ENCODE results near the gene SNAP25.

Gene SNAP25

DNA sequence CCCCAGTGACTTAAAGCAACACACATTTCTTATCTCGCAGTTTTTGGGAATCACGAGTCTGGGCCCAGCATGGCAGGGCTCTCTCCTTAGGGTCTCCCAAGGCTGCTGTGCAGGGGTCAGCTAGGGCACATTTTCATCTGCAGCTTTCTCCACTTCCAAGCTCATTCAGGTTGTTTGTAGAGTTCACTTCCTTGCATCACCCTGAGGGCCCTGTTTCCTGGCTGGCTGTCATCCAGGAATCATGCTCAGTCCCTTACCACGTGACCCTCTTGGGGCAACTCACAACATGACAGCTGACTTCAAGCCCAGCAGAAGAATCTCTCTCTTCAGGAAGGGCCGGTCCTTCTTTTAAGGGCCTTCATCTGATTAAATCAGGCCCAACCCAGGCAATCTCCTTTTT is 21.3 kb downstream of the SNAP25 start:
- Histone ChIP-seq H3K4me1 (ENCODE audit: control insufficient read depth in 2 of 2, insufficient read depth in 2 of 2, low read length in 2 of 2) (no peaks in the 10 kb centered on the region), H3K9ac (ENCODE audit: low read depth in 1 of 2, low read length in 2 of 2) (no peak overlapping the region), H3K27me3 (ENCODE audit: control insufficient read depth in 2 of 2, insufficient read depth in 2 of 2, low read length in 2 of 2) (no peaks in the 10 kb centered on the region), H3K9me3 (ENCODE audit: control insufficient read depth in 2 of 2, low read length in 2 of 2) (no peaks in the 10 kb centered on the region), H3K36me3 (ENCODE audit: control insufficient read depth in 2 of 2, insufficient read depth in 2 of 2, low read length in 2 of 2) (no peaks in the 10 kb centered on the region), H3K4me3 (ENCODE audit: low read length in 2 of 2) (no peak overlapping the region), H3K27ac (ENCODE audit: low read depth in 2 of 2, low read length in 2 of 2) (no peak overlapping the region)

DNA sequence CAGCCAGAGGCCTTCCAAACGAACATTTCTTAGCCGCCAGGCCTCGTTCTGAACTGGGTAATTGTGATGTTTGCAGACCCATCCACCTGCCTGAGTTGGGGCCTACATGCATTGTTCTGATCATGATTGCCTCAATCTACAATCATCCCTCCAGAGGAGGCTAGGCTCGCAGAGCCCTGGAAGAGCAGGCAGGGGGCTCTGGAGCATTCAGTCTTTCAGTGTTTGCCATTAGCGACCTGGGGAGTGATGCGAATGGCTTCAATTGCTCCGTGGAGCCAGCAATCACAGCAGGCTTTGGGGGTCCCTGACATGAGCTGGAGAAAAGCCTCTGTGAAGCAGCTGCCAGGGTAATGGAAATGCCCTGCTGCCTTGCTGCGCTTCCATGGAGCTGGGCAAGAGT is 22.0 kb downstream of the SNAP25 start:
- Histone ChIP-seq H3K9ac (ENCODE audit: low read depth in 1 of 2, low read length in 2 of 2) (no peak overlapping the region), H3K27ac (ENCODE audit: low read depth in 2 of 2, low read length in 2 of 2) (no peak overlapping the region), H3K4me1 (ENCODE audit: control insufficient read depth in 2 of 2, insufficient read depth in 2 of 2, low read length in 2 of 2) (no peaks in the 10 kb centered on the region), H3K9me3 (ENCODE audit: control insufficient read depth in 2 of 2, low read length in 2 of 2) (no peaks in the 10 kb centered on the region), H3K4me3 (ENCODE audit: low read length in 2 of 2) (no peak overlapping the region), H3K27me3 (ENCODE audit: control insufficient read depth in 2 of 2, insufficient read depth in 2 of 2, low read length in 2 of 2) (no peaks in the 10 kb centered on the region), H3K36me3 (ENCODE audit: control insufficient read depth in 2 of 2, insufficient read depth in 2 of 2, low read length in 2 of 2) (no peaks in the 10 kb centered on the region)

DNA sequence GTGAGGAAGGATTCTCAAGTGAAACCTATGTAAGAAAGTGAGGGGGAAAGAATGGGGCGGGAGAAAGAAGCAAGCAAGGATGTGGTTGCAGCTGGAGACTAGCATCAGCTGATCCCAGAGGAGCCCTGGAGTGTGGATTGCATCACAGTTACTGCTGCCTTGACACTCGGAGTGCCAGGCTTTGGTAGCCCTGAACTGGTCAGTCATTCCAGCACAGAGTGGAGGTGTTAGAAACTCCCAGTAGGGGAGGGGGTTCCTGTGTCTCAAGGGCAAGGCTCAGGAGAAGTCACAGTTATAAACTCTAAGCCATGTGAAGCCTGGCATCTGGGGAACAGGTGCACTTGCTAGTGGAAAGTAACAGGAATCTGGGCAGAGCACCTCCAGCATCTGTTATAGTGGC is 23.5 kb downstream of the SNAP25 start:
- Histone ChIP-seq H3K27me3 (ENCODE audit: control insufficient read depth in 2 of 2, insufficient read depth in 2 of 2, low read length in 2 of 2) (no peaks in the 10 kb centered on the region), H3K4me3 (ENCODE audit: low read length in 2 of 2) (no peak overlapping the region), H3K27ac (ENCODE audit: low read depth in 2 of 2, low read length in 2 of 2) (no peak overlapping the region)

DNA sequence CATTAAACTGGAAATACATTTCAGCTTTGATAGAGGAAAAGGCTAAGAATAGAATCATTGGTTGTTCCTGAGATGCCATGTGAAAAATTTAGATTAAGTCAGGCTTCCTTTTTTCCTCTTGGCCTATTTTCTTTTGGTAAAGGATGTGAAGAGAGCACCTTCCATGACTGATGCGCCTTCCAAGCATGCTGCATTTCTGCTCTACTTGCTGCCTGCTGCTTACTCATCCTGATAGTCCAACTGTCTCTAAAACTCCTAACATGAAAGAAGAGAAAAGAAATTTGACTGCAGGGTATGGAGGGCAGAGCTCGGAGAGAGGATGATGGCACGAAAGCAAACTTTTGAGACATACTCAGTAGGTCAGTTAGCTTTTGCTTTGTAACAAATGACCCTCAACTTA is 28.8 kb downstream of the SNAP25 start:
- no peak overlapping the region for H3K4me3 ChIP-seq (ENCODE audit: low read length in 2 of 2)
- no peaks in the 10 kb centered on the region for H3K36me3 ChIP-seq (ENCODE audit: control insufficient read depth in 2 of 2, insufficient read depth in 2 of 2, low read length in 2 of 2)
- H3K9ac ChIP-seq (ENCODE audit: low read depth in 1 of 2, low read length in 2 of 2) = no peak overlapping the region
- H3K9me3 ChIP-seq (ENCODE audit: control insufficient read depth in 2 of 2, low read length in 2 of 2) = no peaks in the 10 kb centered on the region
- no peak overlapping the region for H3K27ac ChIP-seq (ENCODE audit: low read depth in 2 of 2, low read length in 2 of 2)
- no peaks in the 10 kb centered on the region for H3K27me3 ChIP-seq (ENCODE audit: control insufficient read depth in 2 of 2, insufficient read depth in 2 of 2, low read length in 2 of 2)
- H3K4me1 ChIP-seq (ENCODE audit: control insufficient read depth in 2 of 2, insufficient read depth in 2 of 2, low read length in 2 of 2) = peaks cover 0 to 4% of the 10 kb centered on the region in 2 donors

More for the DNA sequence above, 23.5 kb downstream of the SNAP25 start:
- H3K4me1 ChIP-seq (ENCODE audit: control insufficient read depth in 2 of 2, insufficient read depth in 2 of 2, low read length in 2 of 2) = no peaks in the 10 kb centered on the region
- H3K9me3 ChIP-seq (ENCODE audit: control insufficient read depth in 2 of 2, low read length in 2 of 2) = no peaks in the 10 kb centered on the region
- H3K36me3 ChIP-seq (ENCODE audit: control insufficient read depth in 2 of 2, insufficient read depth in 2 of 2, low read length in 2 of 2) = no peaks in the 10 kb centered on the region
- no peak overlapping the region for H3K9ac ChIP-seq (ENCODE audit: low read depth in 1 of 2, low read length in 2 of 2)

DNA sequence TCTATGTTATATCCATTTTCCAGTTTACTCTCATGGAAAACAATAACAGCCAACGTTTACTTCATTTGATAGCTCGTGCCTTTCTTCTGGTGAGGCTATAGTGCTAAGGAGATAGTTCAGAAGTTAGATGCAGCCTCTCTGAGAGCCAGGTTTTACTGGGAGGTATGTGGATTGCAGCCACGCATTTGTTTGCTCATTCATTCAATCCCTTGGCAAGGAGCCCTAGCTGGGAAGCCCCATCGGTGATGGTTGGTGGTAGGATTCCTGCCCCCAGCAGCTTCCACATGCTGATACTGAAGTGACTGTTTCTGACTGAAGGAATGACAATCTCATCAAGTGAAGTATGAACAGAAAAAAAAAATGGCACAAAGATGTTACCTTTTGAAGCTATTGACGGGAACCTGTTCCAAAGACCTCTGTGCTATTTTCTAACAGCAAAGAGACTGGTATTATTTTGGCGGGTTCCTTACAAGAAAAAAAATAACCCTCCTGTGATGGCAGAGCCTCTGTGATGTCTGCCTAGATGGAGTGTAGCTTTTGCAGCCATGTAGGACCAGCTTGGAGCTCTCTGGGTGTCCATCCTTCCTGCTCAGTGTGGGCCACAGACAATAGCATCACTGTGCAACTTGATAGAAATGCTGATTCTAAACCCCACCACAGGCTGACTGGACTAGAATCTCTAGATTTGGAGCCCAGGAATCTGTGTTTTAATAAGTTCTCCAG is 30.6 kb downstream of the SNAP25 start:
- no peaks in the 10 kb centered on the region for H3K9me3 ChIP-seq (ENCODE audit: control insufficient read depth in 2 of 2, low read length in 2 of 2)
- no peak overlapping the region for H3K4me3 ChIP-seq (ENCODE audit: low read length in 2 of 2)
- H3K27me3 ChIP-seq (ENCODE audit: control insufficient read depth in 2 of 2, insufficient read depth in 2 of 2, low read length in 2 of 2) = no peaks in the 10 kb centered on the region
- H3K4me1 ChIP-seq (ENCODE audit: control insufficient read depth in 2 of 2, insufficient read depth in 2 of 2, low read length in 2 of 2) = peaks cover 0 to 4% of the 10 kb centered on the region in 2 donors
- no peaks in the 10 kb centered on the region for H3K36me3 ChIP-seq (ENCODE audit: control insufficient read depth in 2 of 2, insufficient read depth in 2 of 2, low read length in 2 of 2)
- no peak overlapping the region for H3K27ac ChIP-seq (ENCODE audit: low read depth in 2 of 2, low read length in 2 of 2)
- no peak overlapping the region for H3K9ac ChIP-seq (ENCODE audit: low read depth in 1 of 2, low read length in 2 of 2)

DNA sequence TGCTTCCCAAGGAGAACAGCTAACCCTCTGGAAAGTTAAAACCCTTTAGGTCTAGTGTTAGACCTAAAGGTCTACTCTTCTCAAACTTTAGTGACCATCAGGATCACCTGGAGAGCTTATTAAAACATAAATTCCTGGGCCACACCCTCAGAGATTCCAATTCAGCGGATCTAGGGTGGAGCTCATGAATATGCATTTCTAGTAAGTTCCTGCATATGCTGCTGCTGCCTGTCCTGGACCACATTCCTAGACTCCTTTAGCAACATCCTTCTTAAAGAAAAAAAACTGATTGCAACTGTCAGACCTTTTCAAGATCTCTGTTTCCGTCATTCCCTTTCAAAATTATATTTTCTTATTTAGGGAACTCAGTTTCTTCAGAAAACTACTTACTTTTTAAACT is 31.2 kb downstream of the SNAP25 start:
- Histone ChIP-seq H3K27me3 (ENCODE audit: control insufficient read depth in 2 of 2, insufficient read depth in 2 of 2, low read length in 2 of 2) (no peaks in the 10 kb centered on the region), H3K9ac (ENCODE audit: low read depth in 1 of 2, low read length in 2 of 2) (no peak overlapping the region), H3K9me3 (ENCODE audit: control insufficient read depth in 2 of 2, low read length in 2 of 2) (no peaks in the 10 kb centered on the region), H3K4me3 (ENCODE audit: low read length in 2 of 2) (no peak overlapping the region), H3K27ac (ENCODE audit: low read depth in 2 of 2, low read length in 2 of 2) (no peak overlapping the region), H3K4me1 (ENCODE audit: control insufficient read depth in 2 of 2, insufficient read depth in 2 of 2, low read length in 2 of 2) (peaks cover 0 to 4% of the 10 kb centered on the region in 2 donors), H3K36me3 (ENCODE audit: control insufficient read depth in 2 of 2, insufficient read depth in 2 of 2, low read length in 2 of 2) (no peaks in the 10 kb centered on the region)

DNA sequence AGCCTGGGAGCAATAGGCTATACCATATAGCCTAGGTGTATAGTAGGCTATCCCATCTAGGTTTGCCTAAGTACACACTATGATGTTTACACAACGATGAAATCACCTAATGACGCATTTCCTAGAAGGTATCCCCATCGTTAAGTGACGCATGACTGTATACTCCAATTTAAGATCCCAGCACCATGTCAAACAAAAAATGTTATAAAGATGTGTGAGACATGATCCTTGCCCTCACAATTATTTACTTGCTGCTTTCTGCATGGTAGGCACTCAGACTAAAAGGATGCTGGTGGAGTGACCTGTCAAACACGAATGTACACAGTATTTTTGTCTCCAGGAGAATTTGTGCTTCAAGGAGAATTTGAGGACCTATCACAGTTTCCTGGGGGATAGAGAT is 32.3 kb downstream of the SNAP25 start:
- H3K9me3 ChIP-seq (ENCODE audit: control insufficient read depth in 2 of 2, low read length in 2 of 2) = no peaks in the 10 kb centered on the region
- no peaks in the 10 kb centered on the region for H3K36me3 ChIP-seq (ENCODE audit: control insufficient read depth in 2 of 2, insufficient read depth in 2 of 2, low read length in 2 of 2)
- no peak overlapping the region for H3K27ac ChIP-seq (ENCODE audit: low read depth in 2 of 2, low read length in 2 of 2)
- H3K4me3 ChIP-seq (ENCODE audit: low read length in 2 of 2) = no peak overlapping the region
- peaks cover 0 to 4% of the 10 kb centered on the region in 2 donors for H3K4me1 ChIP-seq (ENCODE audit: control insufficient read depth in 2 of 2, insufficient read depth in 2 of 2, low read length in 2 of 2)
- H3K27me3 ChIP-seq (ENCODE audit: control insufficient read depth in 2 of 2, insufficient read depth in 2 of 2, low read length in 2 of 2) = no peaks in the 10 kb centered on the region
- no peak overlapping the region for H3K9ac ChIP-seq (ENCODE audit: low read depth in 1 of 2, low read length in 2 of 2)

DNA sequence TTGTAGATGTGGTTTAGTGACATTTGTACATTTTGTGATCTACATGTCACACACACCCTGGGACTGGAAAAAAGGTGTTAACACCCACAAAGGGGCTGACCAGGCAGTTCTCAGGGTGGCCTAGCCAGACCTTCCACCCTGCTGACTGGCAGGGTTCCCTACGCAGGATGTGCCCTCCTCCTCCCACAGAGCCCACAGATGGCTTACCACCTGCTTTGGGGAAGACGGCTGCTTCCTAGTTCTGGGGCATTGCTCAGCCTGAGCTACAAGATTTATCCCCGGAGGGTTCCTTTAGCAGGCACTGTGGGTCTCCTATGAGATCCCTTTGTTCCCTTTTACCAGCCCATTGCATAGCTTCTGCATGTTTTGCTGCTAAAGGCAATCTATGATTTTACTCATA is 35.1 kb downstream of the SNAP25 start:
- Histone ChIP-seq H3K27ac (ENCODE audit: low read depth in 2 of 2, low read length in 2 of 2) (no peak overlapping the region), H3K9ac (ENCODE audit: low read depth in 1 of 2, low read length in 2 of 2) (no peak overlapping the region), H3K4me3 (ENCODE audit: low read length in 2 of 2) (no peak overlapping the region), H3K9me3 (ENCODE audit: control insufficient read depth in 2 of 2, low read length in 2 of 2) (no peaks in the 10 kb centered on the region), H3K4me1 (ENCODE audit: control insufficient read depth in 2 of 2, insufficient read depth in 2 of 2, low read length in 2 of 2) (peaks cover 0 to 4% of the 10 kb centered on the region in 2 donors), H3K27me3 (ENCODE audit: control insufficient read depth in 2 of 2, insufficient read depth in 2 of 2, low read length in 2 of 2) (no peaks in the 10 kb centered on the region), H3K36me3 (ENCODE audit: control insufficient read depth in 2 of 2, insufficient read depth in 2 of 2, low read length in 2 of 2) (no peaks in the 10 kb centered on the region)

DNA sequence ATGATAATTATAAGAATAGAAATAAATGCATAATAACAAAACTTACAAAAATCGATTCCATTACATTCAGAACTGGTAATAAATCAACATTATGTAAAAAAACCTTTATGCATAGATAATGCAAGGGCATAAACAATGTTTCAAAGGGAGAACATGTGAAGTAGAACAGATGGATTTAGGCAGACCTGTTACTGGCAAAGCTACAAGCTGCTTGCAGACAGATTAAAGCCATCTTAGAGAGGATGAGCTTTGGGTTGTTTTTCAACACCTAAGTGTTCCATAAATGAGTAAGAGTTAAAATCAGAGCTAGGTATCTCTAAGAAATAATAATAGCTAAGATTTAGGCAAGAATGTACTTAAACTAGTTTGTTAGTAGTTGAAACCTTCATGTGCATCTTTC is 37.2 kb downstream of the SNAP25 start:
- Histone ChIP-seq H3K27ac (ENCODE audit: low read depth in 2 of 2, low read length in 2 of 2) (no peak overlapping the region), H3K27me3 (ENCODE audit: control insufficient read depth in 2 of 2, insufficient read depth in 2 of 2, low read length in 2 of 2) (no peaks in the 10 kb centered on the region), H3K4me1 (ENCODE audit: control insufficient read depth in 2 of 2, insufficient read depth in 2 of 2, low read length in 2 of 2) (peaks cover 0 to 4% of the 10 kb centered on the region in 2 donors), H3K4me3 (ENCODE audit: low read length in 2 of 2) (no peak overlapping the region), H3K9ac (ENCODE audit: low read depth in 1 of 2, low read length in 2 of 2) (no peak overlapping the region), H3K9me3 (ENCODE audit: control insufficient read depth in 2 of 2, low read length in 2 of 2) (no peaks in the 10 kb centered on the region), H3K36me3 (ENCODE audit: control insufficient read depth in 2 of 2, insufficient read depth in 2 of 2, low read length in 2 of 2) (no peaks in the 10 kb centered on the region)

DNA sequence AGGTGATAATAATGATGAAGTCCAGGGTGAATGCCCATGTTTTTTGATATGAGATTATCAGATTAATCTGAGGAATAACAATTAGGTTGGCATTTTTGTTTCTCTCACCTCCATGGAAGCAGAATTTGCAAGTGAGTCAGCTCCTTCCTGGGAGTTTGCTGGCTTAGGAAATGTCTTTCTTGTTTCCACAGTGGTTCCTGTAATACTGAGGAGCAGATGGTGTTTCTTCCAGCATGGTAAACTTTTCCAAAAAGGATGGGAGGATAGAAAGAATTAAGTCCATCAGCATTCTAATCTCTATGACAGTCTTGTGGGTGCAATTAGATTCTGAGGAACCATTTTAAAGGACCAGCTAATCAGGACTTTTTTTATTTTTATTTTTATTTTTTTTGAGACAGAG is 40.5 kb downstream of the SNAP25 start:
- no peaks in the 10 kb centered on the region for H3K36me3 ChIP-seq (ENCODE audit: control insufficient read depth in 2 of 2, insufficient read depth in 2 of 2, low read length in 2 of 2)
- H3K27ac ChIP-seq (ENCODE audit: low read depth in 2 of 2, low read length in 2 of 2) = no peak overlapping the region
- H3K4me3 ChIP-seq (ENCODE audit: low read length in 2 of 2) = no peak overlapping the region
- H3K9me3 ChIP-seq (ENCODE audit: control insufficient read depth in 2 of 2, low read length in 2 of 2) = no peaks in the 10 kb centered on the region
- no peaks in the 10 kb centered on the region for H3K4me1 ChIP-seq (ENCODE audit: control insufficient read depth in 2 of 2, insufficient read depth in 2 of 2, low read length in 2 of 2)
- H3K9ac ChIP-seq (ENCODE audit: low read depth in 1 of 2, low read length in 2 of 2) = no peak overlapping the region
- H3K27me3 ChIP-seq (ENCODE audit: control insufficient read depth in 2 of 2, insufficient read depth in 2 of 2, low read length in 2 of 2) = no peaks in the 10 kb centered on the region

All from mucosa of rectum (tissue), 2 donors.